H1 (cell line): ENCODE results near the gene LRRC26. TPM values are rescaled to one million over a fixed set of nuclear protein-coding genes. Genes with fewer than 3 reads are reported as not detected.

Experiments
- CTCF ChIA-PET: fragments of 300-600 bp; sonication (Branson Sonifier 250); formaldehyde crosslinking; loops from one replicate; lab custom pipeline; 2021; ENCODE audit not compliant: partially characterized antibody; lab: Charles Lee
- POLR2A ChIA-PET: fragments of 300-600 bp; sonication (Branson Sonifier 250); formaldehyde crosslinking; loops from one replicate; lab custom pipeline; 2021; ENCODE audit warnings: inconsistent platforms; ENCODE audit not compliant: partially characterized antibody; lab: Charles Lee
- DNase-seq, 2 experiments: peaks; one replicate each; pipeline versions ENCODE4 v3.0.0 to v3.0.0-alpha.2; 2010 to 2022; ENCODE audit warnings: low spot score in 2 of 2, low read depth in 1 of 2, mixed read lengths in 1 of 2
- FAIRE-seq: peaks from 2 replicates; lab custom pipeline; 2011; peaks lifted over from hg19 to GRCh38; lab: Jason Lieb, UNC
- H2AFZ ChIP-seq: 2 replicates; pipeline ENCODE4 v1.8.1; 2012; ENCODE audit warnings: low read length, inconsistent platforms
- H2AK5ac ChIP-seq: 2 replicates; pipeline ENCODE4 v1.6.1; 2013; ENCODE audit warnings: low read depth, low read length
- H2BK120ac ChIP-seq: replicated peaks from 2 replicates; pipeline ENCODE3; 2013; ENCODE audit warnings: low read depth, low read length, inconsistent platforms
- H2BK12ac ChIP-seq: 2 replicates; pipeline ENCODE4 v1.6.1; 2013; ENCODE audit warnings: low read depth, low read length
- H2BK15ac ChIP-seq: 2 replicates; pipeline ENCODE4 v1.6.1; 2013; ENCODE audit warnings: low read length
- H2BK20ac ChIP-seq: 2 replicates; pipeline ENCODE4 v1.6.1; 2013; ENCODE audit warnings: low read length
- H2BK5ac ChIP-seq: 2 replicates; pipeline ENCODE4 v1.6.1; 2013; ENCODE audit warnings: low read depth, low read length
- H3K14ac ChIP-seq: 2 replicates; pipeline ENCODE4 v1.6.1; 2013; ENCODE audit warnings: inconsistent platforms; ENCODE audit not compliant: insufficient read length
- H3K18ac ChIP-seq: 2 replicates; pipeline ENCODE4 v1.6.1; 2013; ENCODE audit warnings: low read length; ENCODE audit errors: extremely low read depth
- H3K23ac ChIP-seq: 2 replicates; pipeline ENCODE4 v1.6.1; 2013; ENCODE audit warnings: inconsistent platforms; ENCODE audit not compliant: insufficient read length
- H3K23me2 ChIP-seq: 2 replicates; pipeline ENCODE4 v1.6.1; 2013; ENCODE audit warnings: low read depth, low read length
- H3K27ac ChIP-seq: 2 replicates; pipeline ENCODE4 v1.6.1; 2011; ENCODE audit warnings: low read depth, low read length, inconsistent platforms
- H3K27me3 ChIP-seq, 4 experiments: replicated peaks in 1 of 4; 1 replicate in 1 of 4; 2 replicates in 3 of 4; pipeline versions ENCODE4 v1.6.1 to v1.8.1; 2011 to 2013; ENCODE audit warnings: low read length in 3 of 4, mild to moderate bottlenecking in 3 of 4, inconsistent platforms in 2 of 4, mixed read lengths in 2 of 4, moderate library complexity in 1 of 4; ENCODE audit not compliant: control insufficient read depth in 3 of 4, insufficient read depth in 3 of 4; ENCODE audit errors: extremely low read depth in 1 of 4
- H3K36me3 ChIP-seq, 4 experiments: 2 replicates each; pipeline versions ENCODE4 v1.6.1 to v1.8.1; 2011 to 2013; ENCODE audit warnings: mild to moderate bottlenecking in 4 of 4, low read length in 3 of 4, moderate library complexity in 2 of 4, control low read depth in 1 of 4, inconsistent platforms in 1 of 4; ENCODE audit not compliant: insufficient read depth in 4 of 4, control insufficient read depth in 2 of 4
- H3K4ac ChIP-seq: replicated peaks from 2 replicates; pipeline ENCODE3; 2013; ENCODE audit warnings: low read length, low read depth, mixed read lengths, inconsistent platforms; ENCODE audit not compliant: insufficient read length
- H3K4me1 ChIP-seq, 4 experiments: replicated peaks in 1 of 4; 1 replicate in 1 of 4; 2 replicates in 3 of 4; pipeline versions ENCODE4 v1.6.1 to v1.8.1; 2011 to 2013; ENCODE audit warnings: low read length in 3 of 4, inconsistent platforms in 2 of 4, mixed read lengths in 1 of 4; ENCODE audit not compliant: insufficient read depth in 4 of 4, control insufficient read depth in 3 of 4
- H3K4me2 ChIP-seq, 2 experiments: 2 replicates each; pipeline versions ENCODE4 v1.6.1 to v1.8.1; 2011 to 2013; ENCODE audit warnings: low read depth in 2 of 2, low read length in 2 of 2, control low read depth in 1 of 2, inconsistent platforms in 1 of 2, mild to moderate bottlenecking in 1 of 2; ENCODE audit not compliant: insufficient read depth in 1 of 2
- H3K4me3 ChIP-seq, 4 experiments: fragments of 200-600, 300-600 bp in 1 of 4; sonication (generic), shearing (Covaris generic), sonication (Bioruptor Twin) in 1 of 4; 2 replicates each; pipeline versions ENCODE4 v1.5.1 to v1.8.1; 2011 to 2016; ENCODE audit warnings: low read length in 4 of 4, low read depth in 3 of 4, control low read depth in 2 of 4, inconsistent platforms in 2 of 4, mild to moderate bottlenecking in 2 of 4, mixed read lengths in 1 of 4, moderate library complexity in 1 of 4; ENCODE audit not compliant: insufficient read depth in 2 of 4; ENCODE audit errors: extremely low read depth in 1 of 4
- H3K56ac ChIP-seq: replicated peaks from 2 replicates; pipeline ENCODE3; 2013; ENCODE audit warnings: low read depth, mild to moderate bottlenecking, mixed read lengths, low read length, inconsistent platforms; ENCODE audit not compliant: insufficient read length
- H3K79me1 ChIP-seq: 2 replicates; pipeline ENCODE4 v1.6.1; 2013; ENCODE audit warnings: low read depth, low read length, control low read depth
- H3K79me2 ChIP-seq, 2 experiments: 2 replicates each; pipeline versions ENCODE4 v1.6.1 to v1.8.1; 2012 to 2013; ENCODE audit warnings: low read length in 2 of 2, mild to moderate bottlenecking in 2 of 2, inconsistent platforms in 1 of 2; ENCODE audit not compliant: insufficient read depth in 2 of 2, control insufficient read depth in 1 of 2
- H3K9ac ChIP-seq, 4 experiments: replicated peaks in 1 of 4; 1 replicate in 1 of 4; 2 replicates in 3 of 4; pipeline versions ENCODE4 v1.6.1 to v1.8.1; 2011 to 2013; ENCODE audit warnings: low read depth in 3 of 4, low read length in 3 of 4, control low read depth in 2 of 4, mild to moderate bottlenecking in 2 of 4, moderate library complexity in 2 of 4, inconsistent platforms in 1 of 4; ENCODE audit errors: extremely low read depth in 1 of 4
- H3K9me3 ChIP-seq, 2 experiments: 2 replicates each; pipeline versions ENCODE4 v1.6.1 to v1.8.1; 2012 to 2013; ENCODE audit warnings: mild to moderate bottlenecking in 2 of 2, moderate library complexity in 2 of 2, control low read depth in 1 of 2, inconsistent platforms in 1 of 2, low read depth in 1 of 2, low read length in 1 of 2, mixed read lengths in 1 of 2; ENCODE audit not compliant: insufficient read depth in 2 of 2
- H4K20me1 ChIP-seq, 2 experiments: replicated peaks in 1 of 2; 2 replicates each; pipeline versions ENCODE3 to v1.8.1; 2011 to 2013; ENCODE audit warnings: inconsistent platforms in 2 of 2, low read length in 2 of 2, mild to moderate bottlenecking in 1 of 2; ENCODE audit not compliant: insufficient read depth in 2 of 2, control insufficient read depth in 1 of 2
- H4K5ac ChIP-seq: 2 replicates; pipeline ENCODE4 v1.6.1; 2013; ENCODE audit warnings: low read length, low read depth, mixed read lengths, inconsistent platforms; ENCODE audit not compliant: insufficient read length
- H4K8ac ChIP-seq: 2 replicates; pipeline ENCODE4 v1.8.0; 2013; ENCODE audit warnings: mild to moderate bottlenecking, moderate library complexity, low read length, inconsistent platforms; ENCODE audit not compliant: insufficient read depth; ENCODE audit errors: extremely low read depth
- H4K91ac ChIP-seq: replicated peaks from 2 replicates; pipeline ENCODE3; 2013; ENCODE audit warnings: low read length, mixed read lengths, inconsistent platforms; ENCODE audit not compliant: insufficient read length
- BACH1 ChIP-seq: IDR thresholded peaks from 2 replicates; pipeline ENCODE4 v1.6.1; 2012; ENCODE audit warnings: low read length, improper control_type of control experiment
- CBX5 ChIP-seq: fragments of 300-800, 300-1000 bp; sonication (generic); IDR thresholded peaks from 2 replicates; pipeline ENCODE4 v1.7.1; 2016; ENCODE audit warnings: antibody characterized with exemption, low read length, low read depth
- CTBP2 ChIP-seq: IDR thresholded peaks from 2 replicates; pipeline ENCODE4 v1.7.0; 2011; ENCODE audit warnings: borderline replicate concordance, mild to moderate bottlenecking, moderate library complexity, mixed read lengths, low read length; ENCODE audit not compliant: insufficient read depth, insufficient read length
- E2F6 ChIP-seq: IDR thresholded peaks from 2 replicates; pipeline ENCODE4 v1.6.1; 2012; ENCODE audit warnings: inconsistent platforms
- GABPA ChIP-seq: IDR thresholded peaks from 2 replicates; pipeline ENCODE4 v1.6.1; 2011; ENCODE audit warnings: mild to moderate bottlenecking, low read length, moderate library complexity, borderline replicate concordance; ENCODE audit not compliant: insufficient read depth
- SP2 ChIP-seq: IDR thresholded peaks from 2 replicates; pipeline ENCODE4 v1.6.1; 2012; ENCODE audit warnings: mild to moderate bottlenecking, low read length, inconsistent platforms
- TEAD4 ChIP-seq: IDR thresholded peaks from 2 replicates; pipeline ENCODE4 v1.6.1; 2012; ENCODE audit warnings: low read depth, low read length, inconsistent platforms, mixed read lengths
- WGBS, 2 experiments: shearing (Covaris generic) in 1 of 2; methylation state at CpG; one replicate each; pipeline versions ENCODE4 v1.1.6 to v1.1.7; 2013 to 2015; ENCODE audit warnings: low lambda C conversion rate in 2 of 2, mixed read lengths in 2 of 2, inconsistent platforms in 1 of 2, low coverage in 1 of 2, missing lambda C conversion rate in 1 of 2; ENCODE audit not compliant: insufficient replicate concordance in 2 of 2, insufficient coverage in 1 of 2, insufficient read length in 1 of 2; ENCODE audit errors: extremely low coverage in 1 of 2, missing lambda C conversion rate in 1 of 2; 5-methylcytosine and 5-hydroxymethylcytosine counted together
- polyA plus RNA-seq, 7 experiments: library from polyadenylated mRNA; depleted of rRNA in 3 of 7; stranded (reverse) in 5 of 7; unstranded in 2 of 7; fragments of >200 nt in 5 of 7; fragments of 200-250 nt in 2 of 7; gene quantifications; 1 replicate in 5 of 7; 2 replicates in 1 of 7; 4 replicates in 1 of 7; pipeline versions ENCODE4 v1.2.1 to v1.2.3, GENCODE V29; 2011 to 2013; ENCODE audit warnings: missing spikeins in 2 of 7, mixed read lengths in 2 of 7
- total RNA-seq: library from RNA; stranded (reverse); fragmentation: NEBNext Ultra II Directional; extraction: Animal tissue kit (Norgen Biotek cat#: 25700); gene quantifications from 2 replicates; pipeline ENCODE4 v1.2.1, GENCODE V29; 2021
- TF ChIP-seq, protein P1 (sequence below): IDR thresholded peaks from 2 replicates; pipeline ENCODE4 v1.6.1; 2011; ENCODE audit warnings: low read length, improper control_type of control experiment

LRRC26 gene
- total and polyA plus RNA-seq, 2 of the 8 experiments (the other 6 are each of a cell fraction or from before 2014, with no cell fraction given), result 0.34 to 0.85 TPM

- Histone ChIP-seq H2BK20ac (no peak overlapping the region), H2BK5ac (no peak overlapping the region), H3K27ac (no peak overlapping the region), H3K18ac (no peak overlapping the region), H3K9ac (no peak overlapping the region), H2BK12ac (no peak overlapping the region), H3K23ac (no peak overlapping the region), H3K9me3 (no peaks in the 10 kb centered on the region), H4K8ac (no peak overlapping the region), H2AK5ac (no peak overlapping the region), H3K4me2 (no peak overlapping the region; a peak in 1 of 4 replicates), H3K14ac (no peak overlapping the region), H3K4me1 (peaks cover 14 to 33% (median 21%) of the 10 kb centered on the region in 4 experiments), H4K91ac (no peak overlapping the region), H3K23me2 (peaks cover 18% of the 10 kb centered on the region), H3K4me3 (no peak overlapping the region)
- CTCF ChIA-PET, result interaction anchor here (0.7 to 4.9 kb wide), 8 partner anchors 10 to 76 kb away, joined by 3 to 23 read pairs (median 4); partner anchors contain the start of genes ANAPC2, RNF224 and SSNA1
- TF ChIP-seq GABPA, result no peak
- TF ChIP-seq CBX5, result no peak
- TF ChIP-seq E2F6, result no peak
- TF ChIP-seq BACH1, result no peak
- TF ChIP-seq SP2, result no peak
- TF ChIP-seq TEAD4, result no peak
- no peak for TF ChIP-seq CTBP2
- TF ChIP-seq, protein P1, sequence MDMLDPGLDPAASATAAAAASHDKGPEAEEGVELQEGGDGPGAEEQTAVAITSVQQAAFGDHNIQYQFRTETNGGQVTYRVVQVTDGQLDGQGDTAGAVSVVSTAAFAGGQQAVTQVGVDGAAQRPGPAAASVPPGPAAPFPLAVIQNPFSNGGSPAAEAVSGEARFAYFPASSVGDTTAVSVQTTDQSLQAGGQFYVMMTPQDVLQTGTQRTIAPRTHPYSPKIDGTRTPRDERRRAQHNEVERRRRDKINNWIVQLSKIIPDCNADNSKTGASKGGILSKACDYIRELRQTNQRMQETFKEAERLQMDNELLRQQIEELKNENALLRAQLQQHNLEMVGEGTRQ, result no peak
- TF ChIP-seq, all 59 proteins: peak for 0
- H4K5ac ChIP-seq, result no peak overlapping the region
- DNase-seq (no peak), FAIRE-seq (no peak)
- no peak overlapping the region for H3K4ac ChIP-seq
- H3K79me1 ChIP-seq, result peaks cover 29% of the 10 kb centered on the region
- H3K79me2 ChIP-seq, result peaks cover 0 to 57% of the 10 kb centered on the region in 2 experiments; a peak in 3 of 4 replicates
- no peaks in the 10 kb centered on the region for H3K27me3 ChIP-seq
- H3K36me3 ChIP-seq, result no peaks in the 10 kb centered on the region
- 89% methylated on average over 8 of the region's 8 CpGs; no CpG with 5 or more reads in 1 of the 2 experiments for WGBS, 2 experiments
- H2BK15ac ChIP-seq, result no peak overlapping the region
- no peak overlapping the region for H2BK120ac ChIP-seq
- H4K20me1 ChIP-seq, result peaks cover 0 to 23% of the 10 kb centered on the region in 2 experiments
- no peak overlapping the region for H3K56ac ChIP-seq
- H2AFZ ChIP-seq, result no peak overlapping the region
- POLR2A ChIA-PET, result interaction anchor here (0.7 to 69.9 kb wide), 7 partner anchors 11 to 347 kb away, joined by 3 to 1462 read pairs (median 29); partner anchors contain the start of genes ANAPC2, CYSRT1, NELFB and RNF208
Observed at GRCh38 chr9:137202966-137203365, 33.1 kb upstream of the LRRC26 start.
